GM21619 (cell line): ENCODE data around the gene HNRNPLL.

Experiments used
- ATAC-seq: cut with Tn5 transposase; IDR thresholded peaks from one replicate; pipeline ENCODE4 v1.9.1; 2021; ENCODE audit not compliant: unreplicated experiment

Gene HNRNPLL

GRCh38 chr2:38598200-38598990 is 4.3 kb downstream of the HNRNPLL start:
- no peak for ATAC-seq

- ATAC-seq = no peak
Observed at GRCh38 chr2:38597115-38597514, 5.6 kb downstream of the HNRNPLL start.

GRCh38 chr2:38596229-38596628 is 6.5 kb downstream of the HNRNPLL start:
- no peak for ATAC-seq

GRCh38 chr2:38592951-38593350 is 9.8 kb downstream of the HNRNPLL start:
- no peak for ATAC-seq

GRCh38 chr2:38591152-38591551 is 11.6 kb downstream of the HNRNPLL start:
- no peak for ATAC-seq

- no peak for ATAC-seq
Observed at GRCh38 chr2:38590053-38590452, 12.7 kb downstream of the HNRNPLL start.

- ATAC-seq = no peak
Observed at GRCh38 chr2:38586931-38587330, 15.8 kb downstream of the HNRNPLL start.

- ATAC-seq = no peak
Observed at GRCh38 chr2:38584881-38585280, 17.8 kb downstream of the HNRNPLL start.

- ATAC-seq = no peak
Observed at GRCh38 chr2:38583994-38584393, 18.7 kb downstream of the HNRNPLL start.

- ATAC-seq = no peak
Observed at GRCh38 chr2:38583524-38583923, 19.2 kb downstream of the HNRNPLL start.

- ATAC-seq = peak; percentile 69
Observed at GRCh38 chr2:38581193-38582147, 21.3 kb downstream of the HNRNPLL start.

GRCh38 chr2:38580115-38580636 is 22.6 kb downstream of the HNRNPLL start:
- no peak for ATAC-seq

- no peak for ATAC-seq
Observed at GRCh38 chr2:38578832-38579231, 23.9 kb downstream of the HNRNPLL start.

- ATAC-seq = no peak
Observed at GRCh38 chr2:38574278-38574677, 28.4 kb downstream of the HNRNPLL start.

GRCh38 chr2:38572167-38572566 is 30.6 kb downstream of the HNRNPLL start:
- ATAC-seq = no peak

GRCh38 chr2:38571193-38571592 is 31.5 kb downstream of the HNRNPLL start:
- no peak for ATAC-seq

- ATAC-seq = no peak
Observed at GRCh38 chr2:38568724-38569436, 33.8 kb downstream of the HNRNPLL start.

GRCh38 chr2:38565333-38565732 is 37.4 kb downstream of the HNRNPLL start:
- no peak for ATAC-seq

- no peak for ATAC-seq
Observed at GRCh38 chr2:38561691-38562090, 41.0 kb downstream of the HNRNPLL start.

GRCh38 chr2:38560092-38560491 is 42.6 kb downstream of the HNRNPLL start:
- ATAC-seq = no peak

GRCh38 chr2:38557981-38558380 is 44.7 kb downstream of the HNRNPLL start:
- no peak for ATAC-seq
